KBM-7 (cell line): ENCODE results near the gene C3orf20.

Experiments used
- DNase-seq: peaks from one replicate; pipeline ENCODE4 v3.0.0-alpha.2; 2015
- in situ Hi-C: fragments of 300-500 bp; cut with MboI; formaldehyde crosslinking; loops from 2 replicates; pipeline ENCODE4 v1.14.3; 2020; ENCODE audit warnings: low sequenced_read_pairs, low pct_unique_long_range_greater_than_20kb, mixed read lengths

The C3orf20 gene

DNA sequence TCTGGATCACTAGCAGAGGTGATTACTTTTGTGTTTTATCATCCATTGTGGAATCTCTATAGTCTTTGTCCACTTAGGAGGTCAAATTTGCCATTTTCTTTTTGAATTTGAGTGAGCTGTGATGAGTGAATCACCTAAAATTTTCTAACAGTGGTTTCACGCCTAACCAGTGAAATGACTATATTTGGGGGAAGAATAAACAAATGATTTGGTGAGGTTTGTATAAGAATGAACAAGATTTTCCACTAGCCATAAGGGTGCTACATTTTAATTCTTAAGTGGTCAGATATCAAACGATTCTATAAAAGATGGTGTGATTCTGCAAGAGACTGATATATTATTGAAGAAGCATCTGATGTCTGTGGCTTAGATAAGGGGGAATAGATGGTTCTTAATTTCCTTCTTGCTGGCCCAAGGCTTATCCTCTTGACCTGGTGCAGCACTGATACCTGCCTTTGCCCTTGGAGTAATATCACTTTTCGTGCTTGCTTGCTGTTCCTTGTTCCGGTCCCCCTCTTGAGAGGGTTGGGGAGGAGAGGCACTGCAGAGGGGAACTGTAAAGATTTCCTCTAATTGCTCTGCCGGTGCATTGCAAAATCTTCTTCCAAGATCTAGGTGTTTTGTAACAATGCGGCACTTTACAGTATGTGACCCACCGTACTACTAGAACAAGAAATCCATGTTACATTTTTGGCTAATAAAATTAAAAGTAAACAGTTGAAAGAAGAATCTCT lies 14.5 kb downstream of the C3orf20 start:
- in situ Hi-C loops: no loop called here
- DNase-seq: no peak

DNA sequence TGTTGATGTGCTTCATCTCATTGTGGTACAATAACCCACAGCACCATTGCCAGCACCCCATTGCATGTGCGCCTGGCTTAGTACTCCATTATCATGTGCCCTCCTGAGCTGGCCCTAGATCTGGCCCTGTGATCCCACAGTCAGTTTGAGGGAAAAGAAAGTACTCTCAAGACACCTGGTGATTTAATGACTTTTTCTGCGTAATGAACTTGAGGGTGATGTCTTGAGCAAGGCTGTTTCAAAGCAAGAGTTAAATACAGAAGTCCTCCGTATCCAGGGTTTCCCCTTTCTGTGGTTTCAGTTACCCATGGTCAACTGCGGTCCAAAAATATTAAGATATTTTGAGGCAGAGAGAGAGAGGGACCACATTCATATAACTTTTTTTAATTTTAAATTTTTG lies 16.3 kb downstream of the C3orf20 start:
- DNase-seq: no peak
- in situ Hi-C loops: no loop called here

DNA sequence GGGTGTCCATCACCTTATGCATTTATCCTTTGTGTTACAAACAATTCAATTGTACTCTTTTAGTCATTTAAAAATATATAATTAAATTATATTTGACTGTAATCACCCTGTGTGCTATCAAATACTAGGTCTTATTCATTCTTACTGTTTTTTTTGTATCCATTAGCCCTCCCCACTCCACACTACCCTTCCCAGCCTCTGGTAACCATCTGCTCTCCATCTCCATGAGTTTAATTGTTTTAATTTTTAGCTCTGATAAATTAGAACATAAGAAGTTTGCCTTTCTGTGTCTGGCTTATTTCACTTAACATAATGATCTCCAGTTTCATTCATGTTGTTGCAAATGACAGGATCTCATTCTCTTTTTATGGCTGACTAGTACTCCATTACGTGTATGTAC lies 16.8 kb downstream of the C3orf20 start:
- in situ Hi-C loops: no loop called here
- DNase-seq: no peak

DNA sequence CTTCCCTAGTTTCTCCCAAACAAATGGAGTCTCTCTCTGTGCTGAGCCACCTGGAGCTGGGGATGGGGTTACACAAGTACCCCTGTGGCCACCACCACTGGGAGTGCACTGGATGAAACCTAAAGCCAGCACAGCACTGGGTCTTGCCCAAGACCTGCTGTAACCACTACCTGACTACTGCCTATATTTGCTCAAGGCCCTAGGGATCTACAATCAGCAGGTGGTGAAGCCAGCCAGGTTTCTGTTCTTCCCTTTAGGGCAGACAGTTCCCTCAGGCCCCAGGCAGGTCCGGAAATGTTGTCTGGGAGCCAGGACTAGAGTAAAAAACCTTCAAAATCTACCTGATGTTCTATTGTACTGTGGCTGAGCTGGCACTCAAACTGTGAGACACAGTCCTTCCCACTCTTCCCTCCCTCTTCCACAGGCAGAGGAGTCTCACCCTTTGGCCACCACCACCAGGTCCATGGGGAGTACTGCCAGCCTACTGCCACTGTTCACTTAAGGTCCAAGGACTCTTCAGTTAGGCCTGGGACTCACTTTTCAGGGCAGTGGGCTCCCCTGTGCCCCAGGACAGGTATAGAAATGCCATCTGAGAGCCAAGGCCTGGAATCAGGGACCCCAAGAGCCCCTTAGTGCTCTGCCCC lies 23.8 kb downstream of the C3orf20 start:
- no peak for DNase-seq
- in situ Hi-C loops: no loop called here

DNA sequence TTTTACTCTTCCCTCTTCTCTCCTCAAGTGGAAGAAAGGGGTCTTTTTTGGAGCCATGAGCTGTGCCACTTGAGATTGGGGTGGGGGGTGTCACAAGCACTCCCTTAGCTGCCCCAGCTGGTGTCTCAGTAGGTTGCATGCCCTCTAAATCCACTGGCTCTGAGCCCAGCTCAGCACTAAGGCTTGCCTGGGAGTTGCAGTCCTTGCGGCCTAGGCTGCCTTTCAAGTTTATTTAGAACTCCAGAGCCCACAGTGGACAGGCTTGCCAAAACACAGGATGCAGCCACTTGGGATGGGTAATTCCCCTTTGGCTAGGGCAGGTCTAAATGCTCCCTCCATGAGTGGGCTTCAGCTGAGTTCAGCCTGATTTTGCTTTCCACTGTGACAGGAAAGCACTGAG lies 24.7 kb downstream of the C3orf20 start:
- in situ Hi-C loops: no loop called here
- no peak for DNase-seq

DNA sequence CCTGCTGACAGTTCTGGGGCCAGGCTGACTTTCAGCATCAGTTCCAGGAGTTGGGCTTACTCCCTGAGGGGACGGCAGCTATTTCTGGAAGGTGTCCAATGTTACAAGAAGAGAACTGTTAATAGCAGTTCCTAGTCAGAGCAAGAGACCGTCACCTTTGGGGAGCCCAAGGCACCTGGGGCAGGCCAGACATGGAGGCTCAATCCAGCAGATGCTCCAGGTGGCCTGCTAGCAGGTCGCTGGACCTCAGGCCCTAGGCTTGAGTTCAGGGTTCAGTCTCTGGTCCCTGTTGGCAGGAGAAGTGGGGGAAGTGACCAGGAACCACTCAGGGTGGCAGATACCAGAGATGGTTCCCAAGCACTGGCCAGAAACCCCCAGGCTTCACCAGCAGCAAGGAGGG lies 25.9 kb downstream of the C3orf20 start:
- in situ Hi-C loops: no loop called here

DNA sequence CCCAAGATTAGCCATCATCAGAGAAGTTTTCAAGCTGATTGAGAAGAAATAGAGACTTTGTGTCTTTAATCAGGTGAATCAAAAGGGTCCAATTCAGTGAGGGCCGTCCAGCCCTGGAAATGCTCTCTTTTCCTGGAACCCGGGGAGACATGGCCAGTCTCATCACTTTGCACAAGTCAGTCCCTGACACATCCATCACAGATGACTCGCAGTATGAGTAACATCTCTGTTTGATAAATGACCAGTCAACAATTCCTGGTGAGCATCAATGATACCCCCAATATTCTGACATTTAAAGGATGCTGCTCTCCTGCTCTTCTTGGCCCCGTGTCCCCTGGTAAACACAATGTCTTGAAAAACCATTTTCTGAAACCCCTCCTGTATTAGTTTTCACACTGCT lies 26.7 kb downstream of the C3orf20 start:
- DNase-seq: no peak
- in situ Hi-C loops: no loop called here

More for the DNA sequence above, 25.9 kb downstream of the C3orf20 start:
- no peak for DNase-seq

DNA sequence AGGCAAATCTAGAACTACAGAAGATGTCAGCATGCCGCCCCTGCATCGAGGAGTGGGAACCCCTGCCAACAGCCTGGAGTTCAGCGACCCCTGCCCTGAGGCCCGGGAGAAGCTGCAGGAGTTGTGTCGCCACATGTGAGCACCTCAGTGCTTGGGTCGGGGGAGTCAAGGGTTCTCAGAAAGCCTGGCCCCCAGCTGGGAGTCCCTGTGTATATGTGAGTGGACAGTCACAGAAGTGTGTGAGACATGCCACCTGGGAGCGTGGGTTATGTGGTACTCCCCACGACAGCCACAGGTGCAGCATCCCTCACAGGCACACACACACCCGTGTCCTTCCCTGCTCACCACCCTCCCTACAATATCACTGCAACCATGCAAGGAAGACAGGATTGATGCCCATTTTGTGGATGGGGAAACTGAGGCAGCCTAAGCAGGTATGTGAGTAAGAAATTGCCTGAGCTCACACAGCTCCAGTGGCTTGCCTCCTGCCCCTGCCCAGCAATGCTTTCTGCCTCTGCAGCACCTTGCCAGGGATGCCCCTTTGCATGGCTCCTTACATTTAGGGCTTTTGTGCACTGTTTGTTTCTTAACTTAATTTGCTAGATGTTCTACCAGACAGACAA lies 28.3 kb downstream of the C3orf20 start:
- no peak for DNase-seq
- in situ Hi-C loops: no loop called here

DNA sequence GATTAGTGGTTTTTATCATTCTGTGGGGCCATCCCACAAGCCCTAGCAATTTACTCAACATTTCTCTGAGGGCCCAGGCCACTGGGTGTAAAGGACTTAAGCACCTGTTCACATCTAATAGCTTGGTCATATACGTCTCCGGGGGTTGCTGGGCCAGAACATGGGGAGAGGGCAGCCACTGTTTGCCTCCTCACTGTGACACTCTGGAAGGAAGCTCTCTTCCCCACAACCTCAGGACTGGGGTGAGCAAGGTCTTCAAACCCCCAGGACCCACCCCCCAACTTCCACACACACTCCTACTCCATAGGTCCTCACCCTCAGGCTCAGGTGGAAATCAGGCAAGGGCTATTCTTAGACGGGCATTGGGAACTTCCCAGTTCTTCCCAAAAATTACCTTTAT lies 28.9 kb downstream of the C3orf20 start:
- in situ Hi-C loops: no loop called here
- no peak for DNase-seq

DNA sequence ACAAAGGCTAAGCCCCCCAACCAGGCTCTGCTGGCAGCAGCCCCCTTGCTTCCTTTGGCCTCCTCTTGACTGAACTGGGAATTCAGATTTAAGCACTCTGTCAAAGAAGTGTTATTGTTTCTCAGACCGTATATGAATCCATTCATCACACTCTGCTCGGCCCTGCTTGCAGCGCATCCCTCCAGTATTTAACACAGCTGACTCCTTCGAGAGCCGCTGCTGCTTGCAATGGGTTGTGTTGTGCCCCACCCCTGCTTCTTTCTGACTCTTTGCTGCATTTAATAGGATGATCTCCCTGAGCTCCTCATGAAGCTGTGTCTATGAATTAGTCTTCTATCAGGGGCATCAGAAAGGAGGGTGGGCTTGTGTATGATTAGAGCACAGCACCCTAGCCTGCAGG lies 31.2 kb downstream of the C3orf20 start:
- DNase-seq: no peak
- in situ Hi-C loops: no loop called here

DNA sequence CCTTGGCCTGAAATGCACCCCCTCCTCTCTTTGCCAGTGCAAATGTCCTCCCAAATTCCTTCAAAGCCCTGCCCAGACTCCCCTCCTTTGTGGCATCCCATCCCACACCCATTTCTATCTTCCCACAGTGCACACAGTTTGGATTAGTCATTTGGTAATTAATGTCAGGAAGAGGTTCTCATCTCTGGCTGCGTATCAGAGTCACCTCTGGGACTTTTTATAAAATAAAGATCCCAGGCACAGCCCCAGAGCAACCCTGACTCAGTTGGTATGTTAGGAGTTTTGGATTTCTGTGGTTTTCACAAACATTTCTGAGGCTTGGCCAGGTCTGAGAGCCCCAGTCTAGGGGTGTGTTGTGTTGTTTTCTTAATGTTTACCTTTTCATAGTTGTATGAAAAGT lies 41.6 kb downstream of the C3orf20 start:
- in situ Hi-C loops: no loop called here
- DNase-seq: no peak

DNA sequence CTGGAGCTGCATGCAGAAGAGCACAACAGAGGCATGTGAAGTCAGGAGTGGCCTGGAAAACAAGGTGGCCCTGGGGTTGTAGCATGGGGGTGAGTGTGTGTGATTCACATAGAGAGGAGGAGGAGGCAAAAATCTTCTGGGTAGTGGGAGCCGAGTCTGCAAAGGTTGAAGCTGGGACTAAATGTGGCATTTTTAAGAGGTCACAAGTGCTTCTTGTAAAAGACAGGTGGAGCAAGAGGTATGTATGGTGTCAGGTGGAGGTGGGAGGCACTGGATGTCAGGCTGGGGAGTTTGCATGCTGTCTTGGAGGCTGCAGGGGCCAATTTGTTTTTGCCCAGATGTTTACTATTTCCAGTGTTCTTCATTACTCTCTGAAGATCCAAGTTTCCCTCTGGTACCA lies 42.4 kb downstream of the C3orf20 start:
- no peak for DNase-seq
- in situ Hi-C loops: no loop called here

DNA sequence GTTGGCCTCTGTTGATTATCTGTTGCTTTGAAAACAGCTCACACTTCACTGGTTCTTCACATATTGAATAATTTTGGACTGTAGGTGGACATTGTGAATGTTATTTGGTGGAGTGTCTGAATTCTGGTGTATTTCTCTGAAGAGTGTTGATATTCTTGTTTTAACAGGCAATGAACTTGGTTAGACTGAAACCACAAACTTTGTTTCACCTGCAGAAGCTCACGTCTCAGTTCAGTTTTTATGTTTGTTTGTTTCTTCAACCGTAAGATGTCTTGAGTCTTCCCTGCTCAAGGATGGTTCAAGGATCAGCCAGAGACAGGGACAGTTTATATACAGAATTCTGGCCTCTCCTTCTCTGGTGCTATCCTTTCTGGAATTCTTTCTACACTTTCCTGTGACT lies 43.6 kb downstream of the C3orf20 start:
- in situ Hi-C loops: no loop called here
- DNase-seq: no peak

DNA sequence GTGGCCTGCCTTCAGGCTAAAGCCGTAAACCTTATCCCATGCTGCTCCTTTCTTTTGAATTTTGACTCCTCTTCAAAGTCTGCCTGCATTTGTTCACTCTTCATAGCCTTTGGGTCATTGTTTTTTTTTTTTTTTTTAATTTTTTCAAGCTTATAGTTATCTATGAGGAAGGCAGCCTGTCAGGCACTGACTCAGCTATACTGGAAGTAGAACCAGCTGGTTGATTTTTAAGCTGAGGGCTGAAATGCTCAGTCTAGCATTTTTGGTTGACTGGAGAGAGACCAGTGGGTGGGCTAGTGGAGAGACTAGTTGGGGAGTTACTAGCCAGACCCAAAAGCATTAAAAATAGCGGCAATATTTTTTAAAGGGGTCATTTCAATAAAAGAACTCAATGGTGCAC lies 44.1 kb downstream of the C3orf20 start:
- in situ Hi-C loops: no loop called here
- no peak for DNase-seq

DNA sequence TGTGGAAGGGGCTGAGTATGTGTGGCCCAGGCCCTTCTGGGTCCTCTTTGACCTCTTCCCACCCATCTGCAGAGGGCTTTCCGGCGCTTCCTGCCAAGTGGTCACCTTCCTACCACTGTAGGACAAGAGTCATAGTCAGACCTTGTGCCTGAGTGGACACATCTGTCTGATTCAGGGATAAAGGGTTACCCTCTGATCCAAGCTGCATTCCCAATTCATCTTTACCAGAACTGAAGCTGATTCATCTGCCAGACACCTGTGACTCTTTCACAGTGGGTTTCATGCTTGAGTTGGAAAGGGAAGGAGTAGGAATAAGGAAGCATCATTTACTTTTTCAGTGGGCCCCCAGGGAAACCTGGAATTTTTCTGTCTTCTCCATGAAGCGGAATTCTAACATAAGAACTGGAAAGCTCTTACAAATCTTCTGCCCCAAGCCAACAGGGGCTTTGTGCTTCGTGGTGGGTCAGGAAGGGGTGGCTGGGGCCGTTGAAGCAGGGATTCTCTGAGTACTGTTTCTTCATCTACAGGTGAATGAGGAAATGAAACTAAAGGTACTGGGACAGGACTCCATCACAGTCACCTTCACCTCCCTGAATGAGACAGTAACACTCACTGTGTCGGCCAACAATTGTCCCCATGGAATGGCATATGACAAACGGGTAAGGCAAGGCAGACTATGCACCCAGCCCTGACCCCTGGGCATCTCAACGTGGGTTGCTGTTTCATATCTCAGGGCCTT lies 46.4 kb downstream of the C3orf20 start:
- DNase-seq: no peak
- in situ Hi-C loops: no loop called here

DNA sequence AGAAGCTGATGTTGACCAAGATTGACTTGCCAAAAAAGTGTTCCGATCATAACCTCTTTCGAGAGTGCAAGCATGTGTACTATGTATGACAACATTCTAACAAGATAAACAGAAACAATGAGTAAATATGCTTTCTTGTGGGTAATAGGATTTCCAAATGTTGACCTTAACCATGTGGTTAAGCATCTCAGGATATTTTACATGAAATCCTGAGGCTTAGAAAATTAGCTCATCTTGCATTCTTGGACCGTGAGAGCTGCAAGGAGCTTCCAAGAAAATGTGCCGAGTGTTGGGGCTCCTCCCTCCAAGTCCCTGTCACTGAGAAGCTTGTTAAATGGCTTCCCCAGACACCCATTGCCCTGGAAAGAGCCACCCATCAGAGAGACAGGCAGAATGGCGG lies 50.1 kb downstream of the C3orf20 start:
- in situ Hi-C loops: no loop called here
- no peak for DNase-seq

DNA sequence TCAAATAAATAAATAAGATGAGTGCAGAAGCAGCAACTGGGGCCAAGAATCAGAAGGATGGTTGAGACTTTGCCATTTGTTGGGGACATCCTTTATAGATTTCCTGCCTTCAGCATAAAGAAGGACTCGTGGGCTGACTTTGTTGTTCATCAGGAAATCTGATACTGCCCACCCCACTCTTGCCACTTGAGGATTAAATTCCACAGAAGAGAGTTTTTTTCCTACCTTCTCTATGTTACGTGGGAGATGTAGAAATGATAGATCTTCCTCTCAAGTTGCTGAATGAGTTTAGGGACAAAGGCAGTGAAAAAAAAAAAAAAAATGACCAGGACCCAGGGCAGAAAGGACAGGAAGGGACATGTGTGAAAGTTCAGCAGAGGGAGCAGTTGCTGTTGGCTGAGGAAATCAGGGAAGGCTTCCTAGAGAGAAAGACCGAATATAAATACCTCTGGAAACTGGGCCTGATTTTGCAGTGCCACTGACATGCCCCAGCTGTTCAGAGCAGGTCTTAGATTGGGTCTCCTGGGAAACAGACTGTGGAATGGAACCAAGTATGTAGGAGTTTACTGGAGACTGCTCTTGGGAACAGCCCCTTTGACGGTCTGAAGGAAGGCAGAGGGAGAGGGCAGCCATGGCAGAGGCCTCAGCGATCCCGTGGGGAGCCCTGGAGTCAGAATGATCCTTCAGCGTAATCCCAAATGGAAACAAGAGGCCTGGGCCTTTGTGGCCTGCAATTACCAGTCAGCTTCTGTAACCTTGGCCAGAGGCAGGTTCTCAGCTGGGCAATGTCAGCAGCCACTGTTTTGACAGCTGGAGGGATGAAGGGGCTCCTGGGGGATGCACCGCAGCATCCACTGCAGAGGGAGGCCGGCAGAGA lies 50.9 kb downstream of the C3orf20 start:
- DNase-seq: no peak
- in situ Hi-C loops: no loop called here

DNA sequence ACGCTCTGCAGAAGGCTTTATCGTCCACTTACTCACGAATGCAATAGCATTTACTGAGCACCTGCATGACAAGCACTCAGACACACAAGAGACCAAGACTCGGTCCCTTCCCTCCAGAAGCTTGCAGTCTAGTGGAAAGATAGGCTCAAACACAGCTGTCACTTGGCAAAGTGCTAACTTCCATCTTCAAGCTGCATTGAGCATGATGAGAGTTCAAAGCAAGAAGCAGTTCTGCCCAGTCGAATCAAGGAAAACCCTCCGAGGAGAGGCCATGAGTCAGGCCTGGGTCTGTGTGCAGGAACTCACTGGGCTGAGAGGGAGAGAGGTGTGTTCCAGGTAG lies 51.5 kb downstream of the C3orf20 start:
- in situ Hi-C loops: no loop called here

DNA sequence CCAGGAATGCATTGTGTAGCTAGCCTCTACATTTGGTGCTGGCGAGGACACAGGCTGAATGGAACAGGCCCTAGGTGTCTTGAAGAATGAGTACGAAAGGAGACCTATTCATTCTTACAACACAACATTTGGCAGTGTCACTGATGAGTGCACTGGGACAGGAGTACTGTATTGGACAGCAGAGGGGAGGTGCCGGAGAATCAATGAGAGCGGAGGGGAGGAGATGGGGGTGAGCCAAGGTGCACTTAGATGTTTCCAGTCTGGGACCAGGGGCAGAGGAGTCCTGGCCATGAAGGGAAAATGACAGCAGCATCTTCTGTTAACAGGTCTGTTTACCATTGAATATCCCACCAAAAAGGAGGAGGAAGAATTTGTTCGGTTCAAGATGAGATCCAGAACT lies 53.2 kb downstream of the C3orf20 start:
- DNase-seq: no peak
- in situ Hi-C loops: no loop called here

More for the DNA sequence above, 51.5 kb downstream of the C3orf20 start:
- no peak for DNase-seq
